Osteoblast (primary cell): Measurements from ENCODE around the gene CARD6. TPM values are rescaled to one million over a fixed set of nuclear protein-coding genes. Genes with fewer than 3 reads are reported as not detected.

Source experiments
- DNase-seq: peaks from one replicate; pipeline ENCODE4 v3.0.0; 2011; ENCODE audit warnings: low spot score, mixed read lengths; ENCODE audit not compliant: insufficient read length; ENCODE audit errors: missing footprints
- H2AFZ ChIP-seq: 2 replicates; pipeline ENCODE4 v1.6.0; 2011; ENCODE audit warnings: mild to moderate bottlenecking, low read length
- H3K27ac ChIP-seq: 2 replicates; pipeline ENCODE4 v1.5.1; 2011; ENCODE audit warnings: mild to moderate bottlenecking, low read depth, low read length, moderate library complexity
- H3K27me3 ChIP-seq: 2 replicates; pipeline ENCODE4 v1.6.0; 2012; ENCODE audit warnings: mild to moderate bottlenecking, control low read depth, inconsistent platforms, low read length, moderate library complexity; ENCODE audit not compliant: insufficient read depth
- H3K36me3 ChIP-seq: 2 replicates; pipeline ENCODE4 v1.5.1; 2011; ENCODE audit warnings: mild to moderate bottlenecking, low read length, control low read depth, moderate library complexity; ENCODE audit not compliant: insufficient read depth
- H3K4me1 ChIP-seq: 2 replicates; pipeline ENCODE4 v1.5.1; 2011; ENCODE audit warnings: mild to moderate bottlenecking, low read length, control low read depth, moderate library complexity; ENCODE audit not compliant: insufficient read depth
- H3K4me2 ChIP-seq: 2 replicates; pipeline ENCODE4 v1.6.0; 2011; ENCODE audit warnings: mild to moderate bottlenecking, low read length; ENCODE audit not compliant: insufficient read depth
- H3K4me3 ChIP-seq: fragments of 200-600 bp; sonication (generic); 3 replicates; pipeline ENCODE4 v1.5.1; 2012; ENCODE audit warnings: mild to moderate bottlenecking, low read length, inconsistent platforms; ENCODE audit not compliant: insufficient read depth
- H3K79me2 ChIP-seq: 2 replicates; pipeline ENCODE4 v1.6.0; 2012; ENCODE audit warnings: mild to moderate bottlenecking, low read length, control low read depth, inconsistent platforms; ENCODE audit not compliant: insufficient read depth
- H3K9me3 ChIP-seq: 2 replicates; pipeline ENCODE4 v1.5.1; 2011; ENCODE audit warnings: low read depth, low read length, control low read depth
- H4K20me1 ChIP-seq: 2 replicates; pipeline ENCODE4 v1.6.0; 2012; ENCODE audit warnings: mild to moderate bottlenecking, low read length, control low read depth; ENCODE audit not compliant: insufficient read depth
- CTCF ChIP-seq: IDR thresholded peaks from 2 replicates; pipeline ENCODE4 v1.5.1; 2011; ENCODE audit warnings: mild to moderate bottlenecking, low read depth, low read length, moderate library complexity; ENCODE audit errors: extremely low read depth
- total RNA-seq: library from RNA; depleted of rRNA; stranded (reverse); fragments of >200 nt; gene quantifications from 2 replicates; pipeline ENCODE4 v1.2.3, GENCODE V29; 2012

The CARD6 gene
- total RNA-seq, 1 donor: 19.5 TPM

DNA sequence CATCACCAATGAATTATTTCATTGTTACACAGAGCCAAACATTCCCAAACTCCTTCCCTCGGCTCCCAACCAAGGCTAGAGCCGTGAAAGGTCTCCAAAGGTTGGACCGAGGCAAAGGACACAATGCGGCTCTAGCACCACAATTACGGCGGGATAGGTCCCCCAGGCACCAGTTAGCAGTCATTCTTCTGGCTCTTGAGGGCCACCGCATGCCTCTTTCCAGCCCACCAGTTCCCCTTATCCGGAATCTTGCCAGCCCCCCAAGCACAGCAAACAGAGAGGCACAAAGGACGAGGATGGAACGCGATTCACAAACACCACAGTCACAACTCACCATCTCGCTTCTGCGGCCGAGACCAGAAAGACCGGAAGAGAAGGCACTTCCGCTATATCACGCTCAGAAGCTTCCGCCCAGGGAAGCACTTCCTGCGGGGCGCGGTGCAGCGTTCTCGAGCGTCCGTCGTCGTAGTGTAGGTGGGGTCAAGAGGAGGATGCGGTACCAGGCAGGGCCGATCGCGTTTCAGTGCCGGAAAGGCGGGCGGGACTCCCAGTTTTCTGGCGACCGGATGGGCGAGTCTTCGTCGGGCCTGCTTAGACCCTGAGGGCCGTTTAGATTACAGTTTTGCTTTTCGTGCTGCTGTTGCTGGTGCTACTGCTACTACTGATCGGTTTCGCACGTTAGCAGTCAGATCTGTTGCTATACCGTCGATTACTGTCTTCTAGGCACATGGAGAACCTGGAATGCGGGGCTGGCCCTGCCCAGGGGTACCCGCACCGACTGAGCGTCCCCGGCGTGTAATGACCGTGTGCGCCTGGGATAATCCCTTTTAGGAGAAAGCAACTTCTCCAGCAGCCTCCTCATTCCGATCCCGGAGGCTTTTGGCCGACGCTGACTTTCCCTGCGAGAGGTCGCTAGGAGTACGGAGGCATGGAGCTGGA, 6.0 kb upstream of the CARD6 start, which contains the start of gene RPL37:
Gene RPL37 (minus strand): TSS at position 374 of the 939 bp plus-strand sequence. CDS start 37 bp downstream, at position 337.
- Histone ChIP-seq H2AFZ (peak within 1 kb of the TSS; percentile 88), H3K36me3 (peaks cover 43% of the 10 kb centered on the region), H3K4me3 (peak within 1 kb of the TSS; percentile 87), H3K27me3 (no peaks in the 10 kb centered on the region), H4K20me1 (peaks cover 42% of the 10 kb centered on the region), H3K27ac (peak within 1 kb of the TSS; percentile 92), H3K9me3 (no peaks in the 10 kb centered on the region), H3K4me1 (peaks cover 30% of the 10 kb centered on the region), H3K4me2 (peak within 1 kb of the TSS; percentile 87), H3K79me2 (peaks cover 42% of the 10 kb centered on the region)
- DNase-seq: peak; percentile 91
- no peak for TF ChIP-seq CTCF

GRCh38 chr5:40838086-40838485, 3.1 kb upstream of the CARD6 start:
- H4K20me1 ChIP-seq: peaks cover 15% of the 10 kb centered on the region
- peaks cover 13% of the 10 kb centered on the region for H3K36me3 ChIP-seq
- H2AFZ ChIP-seq: no peak overlapping the region
- H3K4me1 ChIP-seq: peaks cover 26% of the 10 kb centered on the region
- TF ChIP-seq CTCF: no peak
- no peaks in the 10 kb centered on the region for H3K9me3 ChIP-seq
- no peak for DNase-seq
- no peak overlapping the region for H3K4me2 ChIP-seq
- H3K4me3 ChIP-seq: no peak overlapping the region
- no peaks in the 10 kb centered on the region for H3K27me3 ChIP-seq
- H3K27ac ChIP-seq: no peak overlapping the region
- peaks cover 20% of the 10 kb centered on the region for H3K79me2 ChIP-seq

DNA sequence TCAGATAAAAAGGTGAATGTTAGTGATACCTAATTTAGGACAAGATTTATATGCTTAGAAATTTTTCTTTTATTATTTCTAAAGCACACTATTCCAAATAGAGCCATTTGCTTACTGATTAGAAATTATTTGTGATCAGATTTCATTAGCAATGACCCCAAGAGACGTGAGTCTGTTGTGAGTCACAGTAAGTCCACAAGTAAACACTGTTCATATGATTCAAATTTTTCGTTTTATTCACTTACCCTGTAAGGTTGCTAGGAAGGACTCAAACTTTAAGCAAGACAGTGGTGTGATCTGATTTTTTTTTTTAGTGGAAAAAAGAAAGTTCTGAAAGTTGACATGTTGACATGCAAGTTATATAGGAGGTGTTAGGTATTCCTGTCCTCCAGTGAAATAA, 1.2 kb downstream of the CARD6 start:
- Histone ChIP-seq H3K79me2 (peaks cover 8% of the 10 kb centered on the region), H3K36me3 (no peaks in the 10 kb centered on the region), H3K9me3 (no peaks in the 10 kb centered on the region), H3K27ac (peak overlapping the region; percentile 81), H3K4me1 (peaks cover 15% of the 10 kb centered on the region), H3K27me3 (no peaks in the 10 kb centered on the region), H3K4me2 (peak overlapping the region; percentile 89), H2AFZ (no peak overlapping the region), H3K4me3 (peak overlapping the region; percentile 74), H4K20me1 (no peaks in the 10 kb centered on the region)
- DNase-seq: peak; percentile 60
- TF ChIP-seq CTCF: no peak

- H3K9me3 ChIP-seq: no peaks in the 10 kb centered on the region
- H2AFZ ChIP-seq: no peak overlapping the region
- H3K36me3 ChIP-seq: no peaks in the 10 kb centered on the region
- H3K4me1 ChIP-seq: peaks cover 15% of the 10 kb centered on the region
- peaks cover 8% of the 10 kb centered on the region for H3K79me2 ChIP-seq
- no peaks in the 10 kb centered on the region for H4K20me1 ChIP-seq
- DNase-seq: no peak
- TF ChIP-seq CTCF: no peak
- H3K27me3 ChIP-seq: no peaks in the 10 kb centered on the region
- no peak overlapping the region for H3K4me2 ChIP-seq
- no peak overlapping the region for H3K4me3 ChIP-seq
- H3K27ac ChIP-seq: no peak overlapping the region
Measured at GRCh38 chr5:40844565-40844964, 3.4 kb downstream of the CARD6 start.
